Aorta (tissue), 5 donors: ENCODE measurements around the gene PLA2G4D. TPM values are rescaled to one million over a fixed set of nuclear protein-coding genes. Genes with fewer than 3 reads are reported as not detected.

ENCODE experiments used
- ATAC-seq: fragments of 200-7000 bp; cut with Tn5 transposase; one replicate; pipeline ENCODE4 v1.9.1; 2022; ENCODE audit warnings: moderate library complexity; ENCODE audit not compliant: low FRiP score
- DNase-seq, 2 donors: peaks; one replicate each; pipeline ENCODE4 v3.0.0-alpha.2; 2020
- H3K27ac ChIP-seq, 2 donors: one replicate each; pipeline ENCODE4 v1.5.1; 2013; ENCODE audit warnings: low read length in 2 of 2, mild to moderate bottlenecking in 2 of 2, moderate library complexity in 2 of 2, control low read depth in 1 of 2, inconsistent platforms in 1 of 2, low read depth in 1 of 2
- H3K27me3 ChIP-seq, 2 donors: one replicate each; pipeline ENCODE4 v1.6.1; 2013; ENCODE audit warnings: control low read depth in 1 of 2, low read length in 1 of 2, mild to moderate bottlenecking in 1 of 2, moderate library complexity in 1 of 2; ENCODE audit not compliant: insufficient read depth in 2 of 2, control insufficient read depth in 1 of 2
- H3K36me3 ChIP-seq, 2 donors: one replicate each; pipeline ENCODE4 v1.6.1; 2013; ENCODE audit warnings: control low read depth in 1 of 2, low read length in 1 of 2, mild to moderate bottlenecking in 1 of 2; ENCODE audit not compliant: insufficient read depth in 2 of 2, control insufficient read depth in 1 of 2
- H3K4me1 ChIP-seq, 2 donors: one replicate each; pipeline ENCODE4 v1.6.1; 2013; ENCODE audit warnings: low read length in 2 of 2, control low read depth in 1 of 2, mild to moderate bottlenecking in 1 of 2, moderate library complexity in 1 of 2; ENCODE audit not compliant: insufficient read depth in 2 of 2, control insufficient read depth in 1 of 2
- H3K4me3 ChIP-seq, 2 donors: one replicate each; pipeline ENCODE4 v1.5.1; 2013; ENCODE audit warnings: low read length in 2 of 2, control low read depth in 1 of 2, mild to moderate bottlenecking in 1 of 2
- H3K9me3 ChIP-seq: one replicate; pipeline ENCODE4 v1.6.1; 2013; ENCODE audit warnings: mild to moderate bottlenecking, low read length; ENCODE audit not compliant: control insufficient read depth
- WGBS, 2 donors: extraction: QIAGEN DNeasy Blood & Tissue Kit; methylation state at CpG; one replicate each; pipeline ENCODE4 v1.1.7; 2013; 5-methylcytosine and 5-hydroxymethylcytosine counted together
- intact Hi-C, 2 donors: fragments of 100-400 bp; cut with DNase I; formaldehyde crosslinking; loops; one replicate each; pipeline versions ENCODE4 v1.14.2 to v1.15.0; 2022
- polyA plus RNA-seq, 2 donors: library from polyadenylated mRNA; stranded (reverse); fragments of 200-250 nt; gene quantifications; one replicate each; pipeline ENCODE4 v1.2.3, GENCODE V29; 2013
- total RNA-seq, 2 donors: library from RNA; stranded (reverse); fragmentation: NEBNext Ultra II Directional; extraction: Animal tissue kit (Norgen Biotek cat#: 25700); gene quantifications; one replicate each; pipeline ENCODE4 v1.2.1, GENCODE V29; 2021
- donor health status: healthy with polysubstance abuse.
- donor health status: Bipolar disorder and iron deficiency.
- donor health status: DM: no; HTN: no; CAD: no.
- donor health status: DM: no; HTN: no; CAD: no.
- donor health status: DM: yes; HTN: yes; CAD: no.

PLA2G4D gene
- total and polyA plus RNA-seq, 4 donors = not detected

GRCh38 chr15:42036966-42037365, 57.4 kb downstream of the PLA2G4D start:
- 94% methylated on average over 9 of the region's 9 CpGs for WGBS, 2 donors
- intact Hi-C loops = no loop called here
- Histone ChIP-seq H3K9me3 (no peaks in the 10 kb centered on the region), H3K27ac (no peak overlapping the region), H3K27me3 (no peaks in the 10 kb centered on the region), H3K4me3 (no peak overlapping the region), H3K4me1 (no peaks in the 10 kb centered on the region), H3K36me3 (no peaks in the 10 kb centered on the region)
- DNase-seq (no peak), ATAC-seq (no peak)

DNA sequence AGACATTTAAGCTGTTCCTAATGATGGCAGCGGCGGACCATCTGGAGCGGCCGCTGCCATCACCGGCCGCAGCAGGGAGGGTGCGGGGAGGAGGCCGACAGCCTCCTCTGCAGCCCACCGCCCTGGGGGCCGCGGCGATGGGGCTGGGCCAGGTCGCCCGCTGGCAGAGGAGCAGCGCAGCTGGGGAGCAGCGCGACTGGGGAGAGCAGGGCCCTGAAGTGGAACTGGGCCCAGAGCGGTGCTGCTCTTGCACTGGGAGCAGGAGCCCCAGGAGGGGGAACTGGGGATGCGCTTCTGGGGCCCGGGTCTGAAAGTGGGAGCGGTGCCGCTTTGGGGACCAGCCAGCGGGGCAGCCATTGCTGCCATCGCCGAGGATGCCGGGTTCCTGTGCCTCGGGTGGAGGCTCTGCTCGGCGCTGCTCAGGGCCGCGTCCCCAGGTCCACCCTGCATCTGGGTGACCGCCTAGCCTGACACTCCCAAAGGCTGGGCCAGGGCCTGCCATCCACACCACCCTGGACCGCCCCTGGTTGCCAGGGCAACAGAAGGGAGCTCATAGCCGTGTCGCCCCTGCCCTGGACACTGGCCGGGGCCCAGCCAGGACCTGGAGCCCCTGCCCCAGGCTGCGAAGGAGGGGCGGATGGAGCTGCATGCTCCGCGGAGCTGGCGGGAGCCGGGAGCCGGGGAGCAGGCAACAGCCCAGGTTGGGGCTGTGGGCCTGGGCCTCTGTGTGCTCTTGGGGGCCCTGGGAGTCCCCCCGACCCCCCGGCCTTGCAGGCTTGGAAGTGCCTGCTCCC, 58.1 kb downstream of the PLA2G4D start:
- ATAC-seq (no peak), DNase-seq (no peak)
- WGBS, 2 donors = 93 to 96% methylated on average over 39 to 45 of the region's 45 CpGs
- Histone ChIP-seq H3K36me3 (no peaks in the 10 kb centered on the region), H3K27me3 (no peaks in the 10 kb centered on the region), H3K4me3 (no peak overlapping the region), H3K4me1 (no peaks in the 10 kb centered on the region), H3K27ac (no peak overlapping the region), H3K9me3 (no peaks in the 10 kb centered on the region)
- intact Hi-C loops = no loop called here

- WGBS, 2 donors = 91 to 95% methylated on average over 3 of the region's 3 CpGs
- intact Hi-C loops = no loop called here
- Histone ChIP-seq H3K9me3 (no peaks in the 10 kb centered on the region), H3K4me3 (no peak overlapping the region), H3K27ac (no peak overlapping the region), H3K4me1 (no peaks in the 10 kb centered on the region), H3K36me3 (no peaks in the 10 kb centered on the region), H3K27me3 (no peaks in the 10 kb centered on the region)
- no peak for DNase-seq
- ATAC-seq = no peak
These were observed 59.0 kb downstream of the PLA2G4D start for GRCh38 chr15:42035435-42035761.

DNA sequence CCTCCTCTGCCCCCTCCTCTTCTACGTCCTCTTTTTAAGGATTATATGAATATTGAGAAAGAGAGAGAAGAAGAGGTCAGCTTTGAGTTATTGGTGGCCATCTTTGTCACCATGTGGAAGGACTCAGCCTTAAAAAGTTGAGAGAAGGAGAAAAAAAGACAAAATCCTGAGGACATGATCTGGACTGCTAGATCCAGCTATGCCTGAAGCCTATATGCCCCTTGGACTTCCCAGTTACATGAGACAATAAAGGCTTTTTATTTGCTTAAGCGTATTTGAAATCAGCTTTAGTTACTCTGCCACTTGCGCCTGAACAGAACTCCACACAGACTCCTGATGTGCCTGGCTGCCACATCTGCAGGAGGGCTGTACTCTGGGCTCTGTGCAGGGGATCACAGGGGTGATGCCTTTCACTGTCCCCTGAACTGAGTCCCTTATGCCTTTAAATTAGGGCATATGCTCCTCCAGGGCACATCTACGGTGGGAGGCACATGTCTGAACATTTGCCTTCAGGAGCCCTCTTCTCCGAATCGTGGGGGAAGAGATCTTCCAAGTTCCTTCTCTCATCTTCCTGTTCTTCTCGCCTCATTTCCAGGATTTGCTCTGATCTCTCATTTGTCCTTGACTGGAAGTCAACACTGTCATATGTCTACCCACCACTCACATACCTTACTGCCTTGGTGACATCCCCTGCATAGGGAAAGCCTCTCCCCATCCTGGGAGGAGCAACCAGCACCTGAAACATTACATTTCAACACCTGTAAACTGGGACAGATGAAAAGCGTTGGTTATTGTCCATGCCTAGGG, 59.5 kb downstream of the PLA2G4D start:
- intact Hi-C loops = no loop called here
- WGBS, 2 donors = 85 to 87% methylated on average over 8 of the region's 8 CpGs
- no peak overlapping the region for H3K4me3 ChIP-seq
- no peaks in the 10 kb centered on the region for H3K9me3 ChIP-seq
- no peak for DNase-seq
- no peak overlapping the region for H3K27ac ChIP-seq
- H3K27me3 ChIP-seq = no peaks in the 10 kb centered on the region
- H3K36me3 ChIP-seq = no peaks in the 10 kb centered on the region
- no peaks in the 10 kb centered on the region for H3K4me1 ChIP-seq
- no peak for ATAC-seq

DNA sequence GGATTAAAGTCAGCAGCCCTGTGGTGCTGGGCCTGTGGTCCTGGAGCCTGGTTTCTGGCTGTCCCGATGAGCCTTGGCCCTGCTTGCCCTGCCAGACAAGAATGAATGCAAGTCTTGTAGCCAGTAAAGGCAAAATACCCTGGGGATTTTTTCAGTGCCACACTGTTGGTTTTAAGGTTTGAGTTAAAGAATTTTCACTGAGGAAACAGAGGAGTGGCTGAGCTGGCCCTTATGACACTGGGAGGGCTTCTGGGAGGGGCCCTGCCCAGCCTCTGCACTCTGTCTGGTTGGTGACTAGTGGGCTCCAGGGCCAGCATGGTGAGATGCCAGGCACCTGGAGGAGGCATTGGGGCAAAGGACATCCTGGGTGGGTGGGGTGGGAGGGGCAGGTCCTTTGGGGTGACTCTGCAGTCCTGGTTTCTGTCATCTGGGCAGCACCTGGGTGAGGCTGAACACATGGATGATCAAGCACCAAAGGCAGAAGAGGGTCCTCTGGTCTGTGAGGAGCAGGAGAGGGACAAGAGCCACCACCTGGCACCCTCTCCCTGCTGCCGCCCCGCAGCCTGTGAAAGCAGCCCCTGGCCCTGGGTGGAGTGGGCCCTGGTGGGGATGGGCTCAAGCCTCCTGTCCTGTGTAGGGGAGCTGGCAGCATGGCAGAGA, 61.0 kb downstream of the PLA2G4D start:
- DNase-seq (no peak), ATAC-seq (no peak)
- 66 to 68% methylated on average over 3 of the region's 3 CpGs for WGBS, 2 donors
- intact Hi-C loops = no loop called here
- no peaks in the 10 kb centered on the region for H3K4me1 ChIP-seq
- no peak overlapping the region for H3K4me3 ChIP-seq
- H3K27me3 ChIP-seq = no peaks in the 10 kb centered on the region
- no peaks in the 10 kb centered on the region for H3K36me3 ChIP-seq
- no peak overlapping the region for H3K27ac ChIP-seq
- no peaks in the 10 kb centered on the region for H3K9me3 ChIP-seq

- Histone ChIP-seq H3K27me3 (no peaks in the 10 kb centered on the region), H3K4me3 (no peak overlapping the region), H3K9me3 (no peaks in the 10 kb centered on the region), H3K27ac (no peak overlapping the region), H3K4me1 (no peaks in the 10 kb centered on the region), H3K36me3 (no peaks in the 10 kb centered on the region)
- WGBS, 2 donors = 62 to 66% methylated on average over 9 of the region's 9 CpGs
- ATAC-seq (no peak), DNase-seq (no peak)
- intact Hi-C loops = no loop called here
These were observed 61.8 kb downstream of the PLA2G4D start for GRCh38 chr15:42032376-42033213.

GRCh38 chr15:42031198-42031915, 63.0 kb downstream of the PLA2G4D start:
- Histone ChIP-seq H3K27ac (no peak overlapping the region), H3K36me3 (no peaks in the 10 kb centered on the region), H3K4me1 (no peaks in the 10 kb centered on the region), H3K4me3 (no peak overlapping the region), H3K9me3 (no peaks in the 10 kb centered on the region), H3K27me3 (no peaks in the 10 kb centered on the region)
- DNase-seq (no peak), ATAC-seq (no peak)
- intact Hi-C loops = no loop called here
- 19 to 33% methylated on average over 6 of the region's 6 CpGs for WGBS, 2 donors

DNA sequence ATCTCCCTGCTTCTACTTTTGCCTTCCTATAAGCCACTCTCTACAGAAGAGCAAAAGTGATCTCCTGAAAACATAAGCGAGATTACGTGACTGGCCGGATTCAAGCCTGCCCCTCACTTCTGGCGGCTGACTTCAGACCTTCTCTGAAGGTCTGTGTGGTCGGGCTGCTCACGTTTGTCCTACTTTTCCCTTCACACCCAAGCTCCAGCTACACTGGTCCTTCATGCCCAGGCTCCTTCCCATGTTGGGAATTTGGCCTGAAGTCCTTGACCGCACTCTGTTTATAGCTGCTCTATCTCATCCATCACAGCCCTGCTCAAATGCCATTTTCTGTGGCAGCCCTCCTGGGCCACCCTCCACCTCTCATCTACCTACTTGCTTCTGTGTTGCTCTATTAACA, 66.8 kb downstream of the PLA2G4D start:
- H3K27ac ChIP-seq = no peak overlapping the region
- no peaks in the 10 kb centered on the region for H3K27me3 ChIP-seq
- no peaks in the 10 kb centered on the region for H3K9me3 ChIP-seq
- DNase-seq (no peak), ATAC-seq (no peak)
- H3K4me1 ChIP-seq = no peaks in the 10 kb centered on the region
- intact Hi-C loops = no loop called here
- 70 to 78% methylated on average over 7 of the region's 7 CpGs for WGBS, 2 donors
- H3K36me3 ChIP-seq = no peaks in the 10 kb centered on the region
- no peak overlapping the region for H3K4me3 ChIP-seq
